Measurements from ENCODE around the gene UQCR10.

The UQCR10 gene

DNA sequence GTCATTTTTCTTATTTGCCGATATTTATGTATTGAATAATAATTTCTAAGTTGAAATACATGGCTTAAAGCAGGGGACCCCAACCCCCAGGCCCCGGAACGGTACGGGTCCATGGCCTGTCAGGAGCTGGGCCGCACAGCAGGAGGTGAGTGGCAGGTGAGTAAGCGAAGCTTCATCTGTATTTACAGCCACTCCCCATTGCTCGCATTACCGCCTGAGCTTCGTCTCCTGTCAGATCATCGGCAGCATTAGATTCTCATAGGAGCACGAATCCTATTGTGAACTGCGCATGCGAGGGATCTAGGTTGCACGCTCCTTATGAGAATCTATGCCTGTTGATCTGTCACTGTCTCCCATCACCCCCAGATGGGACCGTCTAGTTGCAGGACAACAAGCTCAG is 4.9 kb upstream of the UQCR10 start:
- H3K4me3 ChIP-seq, result no peak overlapping the region
- no peak for DNase-seq (ENCODE audit: low spot score)
- H3K27ac ChIP-seq, result no peak overlapping the region
- TF ChIP-seq, protein P1, sequence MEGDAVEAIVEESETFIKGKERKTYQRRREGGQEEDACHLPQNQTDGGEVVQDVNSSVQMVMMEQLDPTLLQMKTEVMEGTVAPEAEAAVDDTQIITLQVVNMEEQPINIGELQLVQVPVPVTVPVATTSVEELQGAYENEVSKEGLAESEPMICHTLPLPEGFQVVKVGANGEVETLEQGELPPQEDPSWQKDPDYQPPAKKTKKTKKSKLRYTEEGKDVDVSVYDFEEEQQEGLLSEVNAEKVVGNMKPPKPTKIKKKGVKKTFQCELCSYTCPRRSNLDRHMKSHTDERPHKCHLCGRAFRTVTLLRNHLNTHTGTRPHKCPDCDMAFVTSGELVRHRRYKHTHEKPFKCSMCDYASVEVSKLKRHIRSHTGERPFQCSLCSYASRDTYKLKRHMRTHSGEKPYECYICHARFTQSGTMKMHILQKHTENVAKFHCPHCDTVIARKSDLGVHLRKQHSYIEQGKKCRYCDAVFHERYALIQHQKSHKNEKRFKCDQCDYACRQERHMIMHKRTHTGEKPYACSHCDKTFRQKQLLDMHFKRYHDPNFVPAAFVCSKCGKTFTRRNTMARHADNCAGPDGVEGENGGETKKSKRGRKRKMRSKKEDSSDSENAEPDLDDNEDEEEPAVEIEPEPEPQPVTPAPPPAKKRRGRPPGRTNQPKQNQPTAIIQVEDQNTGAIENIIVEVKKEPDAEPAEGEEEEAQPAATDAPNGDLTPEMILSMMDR (IDR thresholded peaks at IDR 0.05), result no peak

GRCh38 chr22:29765905-29766631 is 1.1 kb upstream of the UQCR10 start:
- H3K27ac ChIP-seq, result peak overlapping the region; percentile 88 to 92
- TF ChIP-seq, protein P1 (IDR thresholded peaks at IDR 0.05), result no peak
- H3K4me3 ChIP-seq, result peak overlapping the region; percentile 98
- no peak for DNase-seq (ENCODE audit: low spot score)

- peak within 1 kb of the TSS; percentile 88 to 92 for H3K27ac ChIP-seq
- peak; percentile 94 for DNase-seq (ENCODE audit: low spot score)
- TF ChIP-seq, protein P1 (IDR thresholded peaks at IDR 0.05), result no peak
- H3K4me3 ChIP-seq, result peak within 1 kb of the TSS; percentile 98
These were observed 468 bp upstream of the UQCR10 start, which contains the start of gene ZMAT5 for GRCh38 chr22:29766632-29767170. ZMAT5 (minus strand) TSS chr22:29767007; CDS start chr22:29748544, 18,463 bp downstream.

DNA sequence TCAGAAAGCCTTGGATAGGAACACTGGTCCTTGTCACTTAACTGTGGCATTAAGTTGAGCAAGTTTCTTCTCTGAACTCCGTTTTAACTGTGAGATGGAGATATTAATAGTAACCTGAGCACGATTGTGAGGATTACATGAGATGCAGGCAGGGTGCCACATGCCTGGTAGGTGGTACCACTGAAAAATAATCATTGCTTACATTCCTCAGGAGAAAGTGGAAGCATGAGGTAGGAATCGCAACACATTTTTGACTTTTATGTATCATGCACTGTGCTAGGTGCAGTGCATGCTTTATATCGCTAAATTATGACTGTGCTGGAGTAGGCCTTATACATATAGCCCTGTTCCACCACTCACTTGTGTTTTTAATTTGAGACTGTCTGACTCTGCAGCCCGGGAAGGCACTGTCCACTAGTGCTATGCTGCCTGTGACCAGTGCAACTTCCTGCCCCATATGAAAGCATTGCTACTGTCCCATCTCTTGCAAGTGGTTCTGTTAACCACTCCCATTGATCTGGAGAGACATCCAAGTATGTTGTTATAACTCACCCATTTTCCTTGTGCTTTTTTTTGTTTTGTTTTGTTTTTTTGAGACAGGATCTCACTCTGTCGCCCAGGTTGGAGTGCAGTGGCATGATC is 1.0 kb downstream of the UQCR10 start:
- peak overlapping the region in 1 of 2 donors; percentile 88 for H3K27ac ChIP-seq
- TF ChIP-seq, protein P1 (IDR thresholded peaks at IDR 0.05), result no peak
- no peak for DNase-seq (ENCODE audit: low spot score)
- peak overlapping the region; percentile 98 for H3K4me3 ChIP-seq

DNA sequence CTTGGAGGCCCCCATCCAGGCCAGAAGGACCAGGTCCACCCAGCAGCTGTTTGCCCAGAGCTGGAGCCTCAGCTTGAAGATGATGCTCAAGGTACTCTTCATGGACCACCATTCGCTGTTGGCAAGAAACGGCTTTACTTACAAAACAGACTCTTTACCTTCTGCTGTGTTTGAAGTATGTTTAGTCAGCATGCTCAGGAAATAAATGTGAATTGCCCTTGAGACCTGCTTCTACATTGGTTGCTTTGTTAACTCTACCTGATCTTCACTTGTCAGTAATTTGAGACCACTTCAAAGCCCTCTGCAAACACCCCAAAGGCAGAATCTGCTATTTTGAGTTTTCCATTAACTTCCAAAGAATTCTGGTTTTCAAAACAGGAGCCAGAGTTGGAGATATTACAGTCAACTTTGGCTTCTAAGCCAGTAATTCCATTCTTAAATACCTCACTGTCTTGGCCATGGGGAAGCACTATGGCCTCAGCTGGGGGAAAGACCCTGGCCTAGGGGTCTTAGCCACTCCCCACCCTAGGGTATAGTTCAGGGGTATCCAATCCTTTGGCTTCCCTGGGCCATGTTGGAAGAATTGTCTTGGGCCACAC is 2.7 kb downstream of the UQCR10 start:
- H3K4me3 ChIP-seq, result no peak overlapping the region
- TF ChIP-seq, protein P1 (IDR thresholded peaks at IDR 0.05), result no peak
- DNase-seq (ENCODE audit: low spot score), result no peak
- H3K27ac ChIP-seq, result no peak overlapping the region

GRCh38 chr22:29772170-29772641 is 5.0 kb downstream of the UQCR10 start:
- H3K27ac ChIP-seq, result no peak overlapping the region

More at GRCh38 chr22:29772170-29772641, 5.0 kb downstream of the UQCR10 start:
- no peak overlapping the region for H3K4me3 ChIP-seq
- no peak for DNase-seq (ENCODE audit: low spot score)
- TF ChIP-seq, protein P1 (IDR thresholded peaks at IDR 0.05), result no peak
